BLaER1 (cell line): ENCODE measurements around the gene WT1.

Experiments used
- H3K27ac ChIP-seq: shearing (Covaris generic); formaldehyde crosslinking; 2 replicates; pipeline ENCODE4 v1.8.1; 2022
- H3K27me3 ChIP-seq: shearing (Covaris generic); formaldehyde crosslinking; 2 replicates; pipeline ENCODE4 v1.8.1; 2022
- H3K36me3 ChIP-seq: shearing (Covaris generic); formaldehyde crosslinking; 2 replicates; pipeline ENCODE4 v1.8.1; 2022
- H3K4me1 ChIP-seq: shearing (Covaris generic); formaldehyde crosslinking; 2 replicates; pipeline ENCODE4 v1.8.1; 2022
- H3K4me2 ChIP-seq: shearing (Covaris generic); formaldehyde crosslinking; 2 replicates; pipeline ENCODE4 v1.8.1; 2022
- H3K4me3 ChIP-seq: shearing (Covaris generic); formaldehyde crosslinking; 2 replicates; pipeline ENCODE4 v1.8.1; 2022
- H3K9ac ChIP-seq: shearing (Covaris generic); formaldehyde crosslinking; 2 replicates; pipeline ENCODE4 v1.8.1; 2022
- H3K9me3 ChIP-seq: shearing (Covaris generic); formaldehyde crosslinking; 2 replicates; pipeline ENCODE4 v1.8.1; 2022
- H4K20me1 ChIP-seq: shearing (Covaris generic); formaldehyde crosslinking; 2 replicates; pipeline ENCODE4 v1.8.1; 2022
- Cebpa-rat ChIP-seq: shearing (Covaris generic); IDR thresholded peaks from 2 replicates; pipeline ENCODE4 v1.8.1; 2022

WT1 gene

DNA sequence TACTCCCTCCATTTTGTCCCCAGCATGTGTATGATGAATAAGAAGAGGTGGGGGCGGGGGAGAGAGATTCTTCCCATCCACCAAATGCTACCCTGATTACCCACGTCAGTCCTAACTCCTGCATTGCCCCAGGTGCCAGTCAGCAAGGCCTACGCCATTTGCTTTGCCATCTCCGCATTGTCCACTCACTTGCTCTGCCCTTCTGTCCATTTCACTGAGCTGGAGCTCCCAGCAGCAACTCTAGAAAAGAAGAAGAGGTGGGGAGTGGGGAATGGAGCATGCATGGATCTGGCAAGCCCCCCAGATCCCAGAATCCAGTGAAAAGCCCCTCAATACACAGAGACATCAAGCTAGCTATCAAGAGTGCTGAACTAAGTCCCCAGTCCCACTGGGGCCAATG is 19.0 kb downstream of the WT1 start:
- peaks cover 59% of the 10 kb centered on the region for H3K4me1 ChIP-seq
- H3K4me2 ChIP-seq = peak overlapping the region; percentile 40; the same call in 1 of the 2 replicates

DNA sequence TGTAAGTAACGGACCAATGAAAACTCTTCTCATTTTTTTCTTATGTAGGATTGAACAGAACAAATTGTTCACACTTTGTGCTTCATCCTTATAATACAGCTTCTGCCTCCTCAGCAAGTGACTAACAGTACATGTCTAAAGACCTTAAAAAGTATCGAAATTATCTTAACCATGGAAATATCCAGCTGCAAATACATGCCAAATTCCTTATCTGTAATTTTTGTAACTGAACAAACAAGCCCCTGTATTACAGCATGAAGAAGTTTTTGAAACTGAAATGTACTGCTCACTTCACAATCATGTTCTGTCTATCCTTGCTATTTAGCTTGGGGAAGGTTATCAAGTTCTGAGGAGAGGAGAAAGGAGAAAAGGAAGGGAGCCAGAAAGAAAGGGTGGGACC is 20.4 kb downstream of the WT1 start:
- H3K4me2 ChIP-seq = no peak overlapping the region
- peaks cover 46% of the 10 kb centered on the region for H3K4me1 ChIP-seq
- no peak overlapping the region for H3K4me3 ChIP-seq
- H3K27ac ChIP-seq = no peak overlapping the region
- H3K27me3 ChIP-seq = no peaks in the 10 kb centered on the region
- no peaks in the 10 kb centered on the region for H3K36me3 ChIP-seq
- no peak for TF ChIP-seq Cebpa-rat
- no peak overlapping the region for H3K9ac ChIP-seq
- H3K9me3 ChIP-seq = peaks cover 5% of the 10 kb centered on the region; the same call in 1 of the 2 replicates
- no peaks in the 10 kb centered on the region for H4K20me1 ChIP-seq

More for the DNA sequence above, 19.0 kb downstream of the WT1 start:
- Histone ChIP-seq H3K36me3 (no peaks in the 10 kb centered on the region), H4K20me1 (no peaks in the 10 kb centered on the region), H3K9me3 (peaks cover 5% of the 10 kb centered on the region; the same call in 1 of the 2 replicates), H3K9ac (no peak overlapping the region), H3K27ac (no peak overlapping the region), H3K4me3 (no peak overlapping the region), H3K27me3 (no peaks in the 10 kb centered on the region)
- TF ChIP-seq Cebpa-rat = no peak

DNA sequence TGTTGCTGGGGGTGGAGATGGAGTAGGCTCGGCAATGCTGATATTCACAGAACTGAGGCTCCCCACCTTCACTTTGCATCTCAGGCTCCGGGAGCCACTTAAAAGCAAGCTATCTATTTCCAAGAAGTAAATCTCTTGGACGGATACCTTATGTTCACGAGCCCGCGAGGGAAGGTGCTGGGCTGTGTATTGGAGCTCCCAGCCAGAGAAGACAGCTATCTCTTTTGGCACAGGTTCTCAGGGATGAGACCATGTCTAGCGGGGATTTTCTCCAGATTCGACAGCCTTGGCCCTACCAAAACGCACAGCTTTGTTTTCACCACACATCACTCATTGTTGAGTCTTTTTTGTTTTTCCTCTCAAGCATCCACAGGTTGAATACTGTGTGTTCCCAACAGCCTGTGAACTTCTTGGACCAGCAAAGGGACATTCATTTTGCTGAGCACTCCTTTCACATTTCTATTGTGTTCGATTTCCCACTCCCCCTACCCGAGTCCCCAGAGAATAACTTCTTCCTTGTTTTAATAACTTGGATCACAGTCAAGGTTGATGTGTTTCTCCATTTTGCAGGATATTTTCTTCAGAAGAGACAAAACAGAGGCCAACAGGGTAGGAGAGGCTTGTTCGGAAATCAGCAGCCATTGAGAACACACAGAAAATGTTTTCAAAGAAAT is 23.3 kb downstream of the WT1 start:
- Histone ChIP-seq H3K4me3 (no peak overlapping the region), H3K4me2 (no peak overlapping the region), H3K27me3 (no peaks in the 10 kb centered on the region), H4K20me1 (no peaks in the 10 kb centered on the region), H3K9me3 (peaks cover 5% of the 10 kb centered on the region; the same call in 1 of the 2 replicates), H3K4me1 (peaks cover 21% of the 10 kb centered on the region), H3K9ac (no peak overlapping the region), H3K36me3 (no peaks in the 10 kb centered on the region), H3K27ac (no peak overlapping the region)
- no peak for TF ChIP-seq Cebpa-rat

- Histone ChIP-seq H3K4me1 (peaks cover 25% of the 10 kb centered on the region), H3K36me3 (no peaks in the 10 kb centered on the region), H3K4me2 (0 out of 2 replicates have a peak overlapping the region, but pooled peaks have one; percentile 19), H4K20me1 (no peaks in the 10 kb centered on the region), H3K4me3 (no peak overlapping the region), H3K9me3 (no peaks in the 10 kb centered on the region), H3K27ac (no peak overlapping the region), H3K27me3 (no peaks in the 10 kb centered on the region), H3K9ac (no peak overlapping the region)
- no peak for TF ChIP-seq Cebpa-rat
Measured at GRCh38 chr11:32405592-32405991, 29.7 kb downstream of the WT1 start.

GRCh38 chr11:32402836-32403235 is 32.5 kb downstream of the WT1 start:
- Histone ChIP-seq H3K4me3 (no peak overlapping the region), H4K20me1 (no peaks in the 10 kb centered on the region), H3K36me3 (no peaks in the 10 kb centered on the region), H3K27me3 (no peaks in the 10 kb centered on the region), H3K9ac (no peak overlapping the region), H3K4me2 (peak overlapping the region; percentile 33), H3K4me1 (peaks cover 42% of the 10 kb centered on the region), H3K9me3 (no peaks in the 10 kb centered on the region), H3K27ac (no peak overlapping the region)
- TF ChIP-seq Cebpa-rat = no peak

GRCh38 chr11:32400670-32401369 is 34.5 kb downstream of the WT1 start:
- Histone ChIP-seq H3K9me3 (no peaks in the 10 kb centered on the region), H3K4me2 (peak overlapping the region; percentile 68), H4K20me1 (no peaks in the 10 kb centered on the region), H3K27me3 (no peaks in the 10 kb centered on the region), H3K27ac (no peak overlapping the region), H3K4me3 (no peak overlapping the region), H3K4me1 (peaks cover 51% of the 10 kb centered on the region), H3K9ac (no peak overlapping the region), H3K36me3 (no peaks in the 10 kb centered on the region)
- no peak for TF ChIP-seq Cebpa-rat

- peak overlapping the region; percentile 68 for H3K4me2 ChIP-seq
- H3K9me3 ChIP-seq = no peaks in the 10 kb centered on the region
- peak overlapping the region; percentile 1; the same call in 1 of the 2 replicates for H3K4me3 ChIP-seq
- peak; percentile 66 for TF ChIP-seq Cebpa-rat
- no peaks in the 10 kb centered on the region for H3K36me3 ChIP-seq
- peaks cover 55% of the 10 kb centered on the region for H3K4me1 ChIP-seq
- no peaks in the 10 kb centered on the region for H3K27me3 ChIP-seq
- 0 out of 2 replicates have a peak overlapping the region, but pooled peaks have one; percentile 3 for H3K9ac ChIP-seq
- H4K20me1 ChIP-seq = no peaks in the 10 kb centered on the region
- H3K27ac ChIP-seq = peak overlapping the region; percentile 58
Measured at GRCh38 chr11:32400196-32400595, 35.1 kb downstream of the WT1 start.

DNA sequence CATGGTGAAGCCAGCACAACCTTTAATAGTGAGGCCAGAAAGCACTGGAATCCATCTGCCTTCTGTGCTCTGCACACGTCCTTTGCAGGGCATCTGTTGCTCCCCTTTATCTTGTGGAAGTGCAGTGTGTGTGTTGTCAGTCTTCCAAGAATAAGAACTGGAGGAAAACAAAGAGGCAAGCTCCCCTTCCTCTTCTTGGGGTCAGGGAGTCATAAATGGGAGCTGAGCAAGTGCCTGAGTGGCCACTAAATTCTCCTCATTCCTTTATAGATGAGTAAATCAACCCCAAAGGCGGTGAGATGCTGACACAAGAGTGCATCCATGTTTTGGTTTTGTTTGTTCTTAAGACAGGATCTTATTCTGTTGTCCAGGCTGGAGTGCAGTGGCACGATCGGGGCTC is 38.3 kb downstream of the WT1 start:
- peak overlapping the region; percentile 62; the same call in 1 of the 2 replicates for H3K4me3 ChIP-seq
- no peak overlapping the region for H3K9ac ChIP-seq
- peak overlapping the region; percentile 84 for H3K4me2 ChIP-seq
- no peaks in the 10 kb centered on the region for H3K36me3 ChIP-seq
- no peaks in the 10 kb centered on the region for H3K9me3 ChIP-seq
- peak overlapping the region; percentile 55 for H3K27ac ChIP-seq
- TF ChIP-seq Cebpa-rat = no peak
- H3K4me1 ChIP-seq = peaks cover 78% of the 10 kb centered on the region
- no peaks in the 10 kb centered on the region for H4K20me1 ChIP-seq
- no peaks in the 10 kb centered on the region for H3K27me3 ChIP-seq

- Histone ChIP-seq H3K4me2 (peak overlapping the region; percentile 84), H3K9me3 (no peaks in the 10 kb centered on the region), H4K20me1 (no peaks in the 10 kb centered on the region), H3K9ac (peak overlapping the region; percentile 75), H3K4me3 (peak overlapping the region; percentile 62), H3K27me3 (no peaks in the 10 kb centered on the region), H3K4me1 (peaks cover 85% of the 10 kb centered on the region), H3K27ac (peak overlapping the region; percentile 81), H3K36me3 (no peaks in the 10 kb centered on the region)
- TF ChIP-seq Cebpa-rat = no peak
Measured at GRCh38 chr11:32396331-32396730, 39.0 kb downstream of the WT1 start.

DNA sequence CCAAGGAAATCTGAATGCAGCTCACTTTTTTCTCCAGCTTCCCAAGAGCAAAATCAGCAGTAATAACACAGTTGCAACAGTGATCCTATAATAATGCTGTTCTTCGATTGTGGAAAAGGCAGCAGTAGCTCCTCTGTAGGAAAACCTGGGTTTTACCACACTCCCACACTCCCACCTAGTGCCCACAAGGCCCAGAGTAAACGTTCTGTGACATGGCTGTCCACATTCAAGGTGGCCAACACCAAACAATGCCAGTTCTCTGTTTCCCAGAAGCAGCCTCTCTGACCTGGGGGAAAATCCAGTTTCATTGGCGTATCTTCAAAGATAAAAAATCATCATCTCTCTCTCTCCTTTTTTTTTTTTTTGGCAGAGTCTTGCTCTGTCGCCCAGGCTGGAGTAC is 40.2 kb downstream of the WT1 start:
- Histone ChIP-seq H3K4me1 (peaks cover 89% of the 10 kb centered on the region), H4K20me1 (no peaks in the 10 kb centered on the region), H3K36me3 (no peaks in the 10 kb centered on the region), H3K9me3 (no peaks in the 10 kb centered on the region), H3K4me3 (peak overlapping the region; percentile 62), H3K27ac (peak overlapping the region; percentile 81), H3K4me2 (peak overlapping the region; percentile 84), H3K27me3 (no peaks in the 10 kb centered on the region), H3K9ac (peak overlapping the region; percentile 75)
- no peak for TF ChIP-seq Cebpa-rat
